GM10266 (cell line): ENCODE measurements around the gene FSIP1.

Source experiments
- DNase-seq: peaks from one replicate; pipeline ENCODE4 v3.0.0; 2012; ENCODE audit errors: extremely low spot score
- CTCF ChIP-seq: IDR thresholded peaks from 2 replicates; pipeline ENCODE4 v1.5.1; 2012; ENCODE audit warnings: mild to moderate bottlenecking, low read depth; ENCODE audit not compliant: control insufficient read depth, insufficient read depth; ENCODE audit errors: missing control alignments

FSIP1 gene

GRCh38 chr15:39575180-39575579 is 207.5 kb downstream of the FSIP1 start:
- DNase-seq, result no peak
- no peak for TF ChIP-seq CTCF

GRCh38 chr15:39574427-39574826 is 208.2 kb downstream of the FSIP1 start:
- TF ChIP-seq CTCF, result no peak
- no peak for DNase-seq

GRCh38 chr15:39573844-39574243 is 208.8 kb downstream of the FSIP1 start:
- no peak for TF ChIP-seq CTCF
- DNase-seq, result no peak

- no peak for TF ChIP-seq CTCF
- no peak for DNase-seq
Measured at GRCh38 chr15:39573287-39573686, 209.4 kb downstream of the FSIP1 start.

GRCh38 chr15:39565851-39566250 is 216.8 kb downstream of the FSIP1 start:
- DNase-seq, result no peak
- no peak for TF ChIP-seq CTCF

GRCh38 chr15:39564972-39565665 is 217.5 kb downstream of the FSIP1 start:
- no peak for TF ChIP-seq CTCF
- no peak for DNase-seq

- no peak for DNase-seq
- no peak for TF ChIP-seq CTCF
Measured at GRCh38 chr15:39558421-39558820, 224.2 kb downstream of the FSIP1 start.
